Stimulated activated CD8-positive, alpha-beta memory T cell treated with anti-CD3 and anti-CD28 coated beads, Interleukin-2, amount 100 ng/mL, for 48 hours (primary cell): Measurements from ENCODE around the gene HBG1.

Experiments used
- DNase-seq, 2 donors: peaks; one replicate each; pipeline ENCODE4 v3.0.0-alpha.2; 2020; ENCODE audit warnings: low read depth in 2 of 2

HBG1 gene

DNA sequence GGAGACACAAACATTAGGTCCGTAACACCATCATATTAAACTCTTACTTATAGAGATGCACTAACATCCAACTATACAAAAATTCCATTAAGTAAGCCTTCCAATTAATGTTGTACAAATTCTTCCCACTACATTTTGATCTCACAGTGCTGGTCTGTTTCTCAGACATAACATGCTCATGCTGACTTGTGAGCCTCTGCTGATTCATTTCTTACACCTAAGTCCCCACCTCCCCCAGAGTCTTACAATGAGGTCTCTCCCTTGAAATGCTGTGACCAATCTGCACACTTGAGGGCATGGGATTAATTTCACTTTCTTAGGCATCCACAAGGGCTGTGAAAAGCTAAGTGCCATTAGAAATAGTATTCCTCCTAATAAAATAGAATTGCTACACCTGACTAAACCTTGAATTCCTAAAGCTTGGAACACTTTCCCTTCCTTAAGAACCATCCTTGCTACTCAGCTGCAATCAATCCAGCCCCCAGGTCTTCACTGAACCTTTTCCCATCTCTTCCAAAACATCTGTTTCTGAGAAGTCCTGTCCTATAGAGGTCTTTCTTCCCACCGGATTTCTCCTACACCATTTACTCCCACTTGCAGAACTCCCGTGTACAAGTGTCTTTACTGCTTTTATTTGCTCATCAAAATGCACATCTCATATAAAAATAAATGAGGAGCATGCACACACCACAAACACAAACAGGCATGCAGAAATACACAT is 2.0 kb downstream of the HBG1 start:
- no peak for DNase-seq

DNA sequence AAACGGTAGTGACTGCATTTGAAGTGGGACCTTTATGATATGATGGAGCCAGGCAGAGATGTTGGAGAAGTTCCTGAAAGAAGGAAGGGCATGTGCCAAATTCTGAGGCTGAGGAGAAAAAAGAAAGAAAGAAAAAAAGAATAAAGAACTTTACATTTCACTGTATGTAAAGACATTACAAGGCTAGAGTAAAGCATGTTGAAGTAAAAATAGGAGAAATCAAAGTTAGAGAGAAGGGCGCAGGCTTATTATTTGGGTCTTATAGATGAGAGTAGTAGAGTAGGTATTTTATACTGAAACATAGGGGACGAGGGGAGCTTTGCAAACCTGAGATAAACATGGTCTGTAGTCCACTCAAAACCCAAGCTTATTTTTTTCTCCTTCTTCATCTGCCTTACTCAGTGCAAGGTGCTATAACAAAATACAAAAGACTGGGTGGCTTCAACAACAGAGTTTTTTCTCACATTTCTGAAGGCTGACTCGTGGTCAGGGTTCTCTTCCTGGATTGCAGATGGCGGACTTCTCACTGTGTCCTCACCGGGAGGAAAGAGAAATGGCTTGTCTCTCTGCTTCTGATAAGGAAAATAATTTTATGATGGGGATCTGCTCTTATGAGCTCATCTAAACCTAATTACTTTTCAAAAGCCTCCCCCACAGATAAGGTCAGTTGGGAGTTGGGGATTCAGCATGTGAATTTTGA is 2.7 kb downstream of the HBG1 start:
- no peak for DNase-seq

DNA sequence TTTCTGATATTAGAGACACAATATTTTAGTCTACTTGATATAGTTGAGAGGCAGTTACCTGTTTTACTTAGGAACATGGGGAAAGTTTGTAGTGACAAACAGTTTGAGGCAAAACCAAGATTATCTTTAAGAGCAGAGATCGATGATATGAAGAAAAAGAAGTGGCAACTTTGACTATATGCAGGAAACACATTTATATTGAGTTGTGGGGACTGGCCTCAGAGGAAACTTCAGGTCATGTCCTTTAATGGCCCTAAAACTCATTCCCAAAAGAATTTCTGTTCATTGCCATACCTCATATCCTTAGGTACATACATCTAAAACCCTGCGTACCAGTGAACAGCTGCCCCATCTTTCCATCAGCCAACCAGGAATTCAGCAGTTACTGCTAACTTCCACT is 4.5 kb downstream of the HBG1 start:
- DNase-seq: no peak

DNA sequence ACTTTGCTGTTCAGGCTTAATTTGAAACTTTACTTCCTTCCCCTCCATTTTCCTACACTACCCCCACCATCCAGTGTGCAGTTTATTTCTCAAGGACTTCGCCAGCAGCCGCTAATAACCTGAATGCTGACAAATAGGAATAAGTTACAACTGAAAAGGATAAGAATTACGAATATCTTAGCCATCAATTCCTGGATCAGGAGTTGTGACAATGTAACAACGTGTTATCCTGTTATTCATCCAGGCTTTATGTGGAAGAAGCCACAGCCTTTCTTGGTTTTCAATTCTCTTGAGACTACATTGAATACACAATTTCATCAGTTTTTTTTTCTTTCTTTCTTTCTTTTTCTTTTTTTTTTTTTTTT is 5.9 kb downstream of the HBG1 start:
- DNase-seq: no peak

DNA sequence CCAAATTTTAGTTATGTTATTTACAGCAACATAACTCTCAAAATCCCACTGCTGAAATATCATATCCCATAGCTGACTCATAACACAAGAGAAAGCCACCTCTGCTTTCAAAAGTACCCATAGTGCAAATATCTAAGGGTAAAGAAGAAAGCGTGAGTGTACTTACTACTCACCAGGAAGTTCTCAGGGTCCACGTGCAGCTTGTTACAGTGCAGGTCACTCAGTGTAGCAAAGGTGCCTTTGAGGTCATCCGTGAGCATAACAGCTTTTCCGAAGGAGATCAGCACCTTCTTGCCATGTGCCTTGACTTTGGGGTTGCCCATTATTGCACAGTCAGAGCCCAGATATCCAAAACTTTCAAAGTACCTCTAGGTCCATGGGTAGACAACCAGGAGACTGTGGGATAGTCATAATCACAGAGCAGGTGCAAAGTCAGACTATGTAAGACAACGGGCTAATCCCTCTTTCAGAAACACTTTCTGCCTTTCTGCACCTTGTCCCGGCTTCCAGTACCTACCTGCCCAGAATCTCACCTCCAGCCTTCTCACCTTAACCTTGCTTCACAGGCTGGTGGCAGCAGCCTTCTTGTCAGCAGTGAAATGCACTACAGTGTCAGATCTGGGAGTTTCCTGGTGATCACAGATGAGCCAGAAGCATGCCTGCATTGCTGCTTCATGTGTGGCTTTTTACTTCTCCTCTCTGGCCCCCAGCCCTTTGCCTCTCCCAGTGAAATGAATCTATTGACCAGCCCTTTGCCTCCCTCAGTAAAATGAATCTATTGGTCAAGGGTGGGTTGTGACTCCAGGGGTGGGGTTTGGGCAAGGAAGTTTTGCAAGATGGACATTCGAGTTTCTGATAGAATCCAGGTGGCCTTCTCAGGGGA is 6.5 kb downstream of the HBG1 start:
- DNase-seq: no peak

DNA sequence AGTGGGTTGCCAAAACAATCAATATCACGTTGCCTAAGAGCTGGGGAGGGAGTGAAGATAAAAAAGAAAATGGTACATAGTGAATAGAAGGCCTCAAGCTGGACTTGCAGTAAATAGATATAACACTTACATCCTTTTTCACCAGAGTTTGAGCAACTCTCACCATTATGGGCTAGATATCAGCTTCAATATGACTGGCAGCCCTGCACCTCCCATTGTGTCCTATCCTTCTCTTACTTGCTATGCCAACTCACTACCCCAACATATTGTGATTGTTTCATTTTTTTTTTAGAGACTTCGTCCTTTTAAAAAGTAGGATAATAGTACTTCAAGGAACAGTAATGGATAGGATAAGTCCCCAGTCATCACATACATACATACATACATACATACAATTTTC is 7.4 kb downstream of the HBG1 start:
- DNase-seq: no peak

DNA sequence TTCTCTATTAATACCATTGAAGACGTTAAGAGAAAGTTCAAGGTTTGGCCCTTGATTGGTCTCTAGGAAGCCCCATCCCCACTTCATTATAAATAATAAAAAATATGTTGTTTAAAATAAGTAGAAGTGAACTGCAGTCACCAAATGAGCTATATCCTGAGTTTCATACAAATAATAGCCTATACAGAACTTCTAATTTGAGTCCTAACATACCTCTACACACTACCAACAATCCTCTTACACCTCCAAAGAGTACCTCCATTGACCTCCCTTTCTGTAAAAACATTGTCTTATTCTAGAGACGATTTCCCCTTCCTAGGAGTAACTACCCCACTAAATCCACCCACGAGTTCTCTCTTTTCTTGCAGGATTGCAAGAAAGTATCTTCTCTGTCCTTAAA is 8.2 kb downstream of the HBG1 start:
- DNase-seq: no peak

DNA sequence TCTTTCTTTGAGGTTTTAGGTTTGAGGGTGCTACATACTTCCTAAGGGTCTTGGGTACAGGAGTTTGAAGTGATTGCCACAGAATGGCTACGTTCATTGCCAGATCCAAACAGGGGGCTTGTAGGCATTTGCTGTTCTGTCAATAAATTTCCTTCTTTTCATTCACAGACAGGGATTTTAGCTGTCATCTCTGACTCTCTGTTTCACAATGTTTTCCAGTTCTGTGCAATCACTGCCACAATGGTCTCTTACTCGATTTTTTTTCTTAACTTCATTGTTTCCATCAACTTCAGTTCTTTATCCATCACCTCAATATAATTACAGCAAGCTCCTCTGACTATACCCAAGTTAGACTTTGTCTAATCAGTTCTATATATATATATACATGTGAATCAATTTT is 9.2 kb downstream of the HBG1 start:
- no peak for DNase-seq

DNA sequence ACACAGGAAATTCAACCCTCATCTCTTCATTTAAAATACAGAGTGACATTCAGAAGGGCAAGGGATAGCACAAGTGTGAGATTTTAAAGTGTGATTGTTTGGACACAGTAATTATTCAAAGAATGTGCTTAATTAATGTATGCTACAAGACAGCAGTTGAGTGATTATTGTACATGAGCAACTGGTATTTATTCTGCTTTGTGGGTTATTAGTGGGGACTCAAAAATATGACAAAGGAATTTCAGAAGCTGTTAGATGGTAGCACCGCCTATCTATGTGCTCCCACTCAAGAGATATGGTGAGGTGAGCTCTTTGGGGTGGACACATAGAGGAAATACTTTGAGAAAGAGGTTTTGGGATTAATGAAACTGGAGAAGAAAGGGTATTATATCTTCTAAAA is 9.6 kb downstream of the HBG1 start:
- DNase-seq: no peak

DNA sequence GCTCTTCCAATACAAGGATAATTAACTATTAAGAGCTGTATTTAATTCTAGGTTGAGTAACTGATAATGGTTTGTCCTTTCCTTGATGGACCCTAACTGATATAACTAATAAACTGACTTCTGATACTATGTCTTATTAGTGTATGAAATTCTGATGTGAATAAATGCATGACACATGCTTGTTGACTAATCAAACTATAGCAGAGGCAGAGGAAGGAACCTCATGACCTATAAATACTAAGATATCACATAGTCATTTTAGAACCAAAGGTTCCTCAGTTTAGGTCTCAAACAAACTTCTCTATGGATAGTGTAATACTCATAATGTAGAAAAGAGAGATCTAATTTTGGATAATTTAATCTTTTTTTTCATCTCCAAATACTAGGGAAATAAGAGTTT is 10.6 kb downstream of the HBG1 start:
- DNase-seq: no peak

DNA sequence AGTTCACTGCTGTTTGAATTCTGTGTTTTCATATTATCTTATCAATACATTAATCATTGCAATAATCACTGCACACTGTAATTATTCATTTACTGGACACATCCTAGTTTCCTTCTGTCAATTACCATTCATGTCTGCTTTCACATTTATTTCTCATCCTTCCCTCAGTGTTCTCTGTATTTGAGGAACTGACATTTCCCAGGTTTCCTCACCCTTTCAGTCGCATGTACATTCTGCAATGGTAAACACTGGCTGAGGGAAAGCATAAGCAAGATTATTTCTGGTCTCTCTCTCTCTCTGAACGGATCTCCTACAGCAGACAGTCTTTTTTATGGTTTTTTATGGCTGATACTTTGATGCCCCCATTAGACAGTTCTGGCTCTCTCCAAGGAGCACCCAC is 11.2 kb downstream of the HBG1 start:
- no peak for DNase-seq

DNA sequence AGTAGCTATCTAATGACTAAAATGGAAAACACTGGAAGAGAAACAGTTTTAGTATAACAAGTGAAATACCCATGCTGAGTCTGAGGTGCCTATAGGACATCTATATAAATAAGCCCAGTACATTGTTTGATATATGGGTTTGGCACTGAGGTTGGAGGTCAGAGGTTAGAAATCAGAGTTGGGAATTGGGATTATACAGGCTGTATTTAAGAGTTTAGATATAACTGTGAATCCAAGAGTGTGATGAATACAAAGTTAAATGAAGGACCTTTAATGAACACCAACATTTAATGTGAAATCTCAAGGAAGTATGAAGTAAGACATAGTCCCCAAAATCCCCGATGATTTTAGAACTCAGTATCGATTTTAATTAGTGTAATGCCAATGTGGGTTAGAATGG is 12.2 kb downstream of the HBG1 start:
- no peak for DNase-seq

DNA sequence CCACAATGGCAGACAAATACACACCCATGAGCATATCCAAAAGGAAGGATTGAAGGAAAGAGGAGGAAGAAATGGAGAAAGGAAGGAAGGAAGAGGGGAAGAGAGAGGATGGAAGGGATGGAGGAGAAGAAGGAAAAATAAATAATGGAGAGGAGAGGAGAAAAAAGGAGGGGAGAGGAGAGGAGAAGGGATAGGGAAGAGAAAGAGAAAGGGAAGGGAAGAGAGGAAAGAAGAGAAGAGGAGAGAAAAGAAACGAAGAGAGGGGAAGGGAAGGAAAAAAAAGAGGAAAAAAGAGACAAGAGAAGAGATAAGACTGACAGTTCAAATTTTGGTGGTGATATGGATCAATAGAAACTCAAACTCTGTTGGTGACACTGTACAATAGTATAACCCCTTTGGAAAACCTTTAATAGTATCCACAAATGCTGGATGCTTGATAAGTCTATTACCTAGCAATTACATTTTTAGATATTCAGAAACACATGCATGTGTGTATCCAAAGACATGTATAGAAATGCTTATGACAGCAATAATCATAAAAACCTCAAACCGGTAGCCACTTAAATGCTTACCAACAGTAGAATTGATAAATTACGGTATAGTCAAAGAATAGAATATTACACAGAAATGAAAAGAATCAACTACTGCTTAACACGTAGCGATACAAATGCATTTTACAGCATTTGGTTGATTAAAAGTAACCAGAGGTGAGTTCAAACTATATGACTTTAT is 14.1 kb downstream of the HBG1 start:
- DNase-seq: no peak

DNA sequence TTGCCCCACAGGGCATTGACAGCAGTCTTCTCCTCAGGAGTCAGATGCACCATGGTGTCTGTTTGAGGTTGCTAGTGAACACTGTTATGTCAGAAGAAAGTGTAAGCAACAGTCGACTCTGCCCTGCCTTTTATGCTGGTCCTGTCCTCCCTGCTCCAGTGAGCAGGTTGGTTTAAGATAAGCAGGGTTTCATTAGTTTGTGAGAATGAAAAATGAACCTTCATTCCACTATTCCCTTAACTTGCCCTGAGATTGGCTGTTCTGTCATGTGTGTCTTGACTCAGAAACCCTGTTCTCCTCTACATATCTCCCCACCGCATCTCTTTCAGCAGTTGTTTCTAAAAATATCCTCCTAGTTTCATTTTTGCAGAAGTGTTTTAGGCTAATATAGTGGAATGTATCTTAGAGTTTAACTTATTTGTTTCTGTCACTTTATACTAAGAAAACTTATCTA is 15.2 kb downstream of the HBG1 start, which contains the start of gene HBD:
HBD (minus strand) TSS at position 103 of the 454 bp plus-strand sequence; CDS start at position 53, 50 bp downstream.
- no peak for DNase-seq

DNA sequence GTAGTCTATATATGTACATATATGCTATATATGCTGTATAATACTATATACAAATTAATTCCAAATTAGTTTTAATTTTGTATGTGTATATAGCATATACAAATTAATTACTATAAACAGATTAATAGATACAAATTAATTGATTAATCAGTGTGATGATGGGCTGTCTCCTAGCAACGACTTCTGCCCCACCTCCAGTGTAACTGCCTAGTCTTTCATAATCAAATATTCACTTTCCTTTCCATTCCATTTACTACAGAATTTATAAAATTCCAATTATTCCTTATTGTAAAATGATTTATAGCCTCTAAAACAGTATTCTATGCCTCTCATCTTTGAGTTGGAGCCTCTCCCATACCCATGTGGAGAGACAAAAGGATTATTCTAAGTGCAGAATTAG is 16.4 kb downstream of the HBG1 start:
- no peak for DNase-seq

DNA sequence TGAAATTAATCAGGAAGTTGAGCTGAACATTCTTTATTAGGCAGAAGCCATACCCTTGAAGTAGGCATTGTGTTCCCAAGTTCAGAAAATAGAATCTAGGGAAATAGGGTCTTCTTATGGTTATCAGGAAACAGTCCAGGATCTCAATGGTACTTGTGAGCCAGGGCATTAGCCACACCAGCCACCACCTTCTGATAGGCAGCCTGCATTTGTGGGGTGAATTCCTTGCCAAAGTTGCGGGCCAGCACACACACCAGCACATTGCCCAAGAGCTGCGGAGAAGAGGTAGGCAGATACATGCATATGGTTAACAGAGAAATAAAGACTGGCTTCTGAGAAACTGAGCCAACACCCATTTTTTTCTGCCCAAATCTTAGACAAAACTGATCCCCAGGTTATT is 16.8 kb downstream of the HBG1 start:
- no peak for DNase-seq

DNA sequence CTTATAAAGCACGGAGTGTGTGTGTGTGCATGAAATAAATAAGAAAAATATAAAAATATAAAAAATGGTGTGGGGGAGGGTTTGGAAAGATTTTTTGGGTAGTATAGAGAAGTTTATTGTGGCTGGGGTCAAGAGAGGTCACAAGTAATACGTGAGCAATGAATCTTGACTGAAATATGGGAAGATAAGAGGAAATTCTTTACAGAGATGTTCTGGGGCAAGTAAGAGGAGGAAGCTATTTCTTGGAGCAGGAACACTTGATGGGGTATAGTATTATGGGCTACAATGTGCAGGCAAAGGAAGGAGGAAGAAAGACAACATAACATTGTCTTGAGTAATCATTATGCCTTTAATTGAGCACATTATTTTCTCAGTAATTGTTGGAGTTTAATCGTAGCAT is 17.5 kb downstream of the HBG1 start:
- no peak for DNase-seq

DNA sequence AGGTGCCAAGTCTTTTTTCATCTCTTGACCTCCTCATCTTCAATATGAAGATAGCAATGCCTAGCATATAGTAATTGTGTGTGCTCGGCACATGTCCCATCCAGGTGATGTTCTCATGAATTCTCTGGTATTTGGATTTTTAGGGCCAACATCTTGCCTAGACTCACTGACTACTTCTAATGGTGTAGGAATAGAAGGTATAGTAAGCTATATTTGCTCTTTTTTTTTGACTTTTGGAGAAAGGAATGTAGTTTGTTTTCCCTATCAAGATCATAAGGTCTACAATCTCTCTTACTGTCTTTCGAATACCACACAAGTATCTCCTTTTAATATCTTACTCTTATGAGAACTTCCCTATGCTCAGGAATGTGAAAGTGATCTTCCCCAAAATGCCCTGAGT is 18.5 kb downstream of the HBG1 start:
- no peak for DNase-seq

DNA sequence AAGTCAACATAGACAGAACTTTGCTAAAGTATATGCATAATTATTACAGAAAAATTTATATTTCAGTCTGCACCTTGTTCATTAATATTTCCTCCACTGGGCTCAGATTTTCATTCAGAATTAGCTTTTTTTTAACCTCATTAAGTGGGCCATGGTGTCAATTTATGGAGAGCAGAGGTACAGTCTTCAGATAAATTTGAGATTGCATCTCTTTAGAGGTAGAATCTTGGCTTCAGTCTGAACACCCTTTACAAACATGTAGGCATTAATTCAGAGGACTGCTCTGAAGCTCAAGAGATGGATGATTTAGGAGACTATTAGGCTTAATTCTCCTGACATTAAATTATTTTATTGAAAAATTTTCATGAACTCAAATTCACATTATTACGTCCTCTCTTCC is 19.4 kb downstream of the HBG1 start:
- no peak for DNase-seq

DNA sequence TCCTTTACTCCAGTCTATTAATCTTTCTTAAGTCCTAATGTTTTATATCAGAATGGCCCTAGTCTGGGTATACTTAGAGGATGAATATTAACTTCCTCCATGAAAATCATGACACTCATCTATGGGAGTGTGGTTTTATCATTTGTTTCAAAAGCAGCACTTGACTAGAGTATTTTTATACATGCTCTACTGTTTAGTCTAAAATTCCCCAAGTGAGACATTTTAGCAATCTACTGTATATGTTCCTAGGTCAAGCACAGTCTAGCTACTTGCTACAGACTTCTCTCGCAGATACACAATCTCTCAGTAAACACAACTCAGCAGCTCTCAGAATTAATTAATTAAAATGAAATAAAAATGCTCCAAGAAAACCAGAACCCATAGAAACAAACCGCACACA is 19.9 kb downstream of the HBG1 start:
- DNase-seq: no peak

DNA sequence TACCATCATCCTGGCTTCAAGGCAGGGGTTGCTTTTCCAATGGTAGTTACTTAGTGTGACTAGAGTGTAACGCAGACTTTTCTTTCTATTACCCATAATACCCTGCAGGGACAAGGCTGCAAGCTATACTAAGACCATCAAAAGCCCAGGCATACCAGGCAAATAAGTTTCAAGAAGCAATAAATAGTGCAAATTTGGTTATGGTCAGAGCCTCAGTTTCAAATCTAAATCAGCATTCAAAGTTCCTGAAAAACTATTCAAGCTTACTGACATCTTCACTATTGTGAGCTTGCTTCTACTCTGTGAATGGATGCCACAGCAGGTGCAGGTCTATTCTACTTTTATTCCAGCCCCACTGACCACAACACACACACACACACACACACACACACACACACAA is 20.3 kb downstream of the HBG1 start:
- DNase-seq: no peak

DNA sequence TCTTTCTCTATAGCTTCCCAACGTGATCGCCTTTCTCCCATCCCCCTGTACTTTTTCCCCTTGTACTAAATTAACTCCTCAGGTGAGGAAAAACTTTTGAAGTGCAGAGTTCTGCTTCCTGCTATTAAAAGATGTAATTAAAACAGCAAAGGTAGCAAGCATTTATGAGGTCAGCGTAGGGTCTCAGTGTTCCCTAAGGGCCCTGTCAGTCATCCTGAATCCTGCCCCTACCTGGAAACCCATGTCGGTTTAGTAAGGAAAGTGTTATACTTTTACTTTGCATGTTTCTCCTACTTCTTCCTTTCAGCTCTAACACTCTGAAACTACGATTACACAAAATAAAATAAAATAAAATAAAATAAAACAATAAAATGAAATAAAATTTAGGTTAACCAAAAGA is 21.5 kb downstream of the HBG1 start:
- DNase-seq: no peak
